SU-DHL-6 (cell line): ENCODE results near the gene CCDC86.

Experiments used
- H2AFZ ChIP-seq: fragments of 200-600 bp; sonication (generic); 2 replicates; pipeline ENCODE4 v1.6.1; 2014; ENCODE audit warnings: low read depth, mild to moderate bottlenecking, moderate library complexity, mixed read lengths, antibody characterized with exemption, low read length; ENCODE audit not compliant: severe bottlenecking
- H3F3A ChIP-seq: fragments of 200-600 bp; shearing (Covaris generic); 2 replicates; pipeline ENCODE4 v1.6.0; 2016; ENCODE audit warnings: antibody characterized with exemption, mild to moderate bottlenecking; ENCODE audit not compliant: insufficient read depth
- H3K27ac ChIP-seq: fragments of 200-600 bp; sonication (generic); 2 replicates; pipeline ENCODE4 v1.5.1; 2016; ENCODE audit warnings: low read depth, mild to moderate bottlenecking, low read length, moderate library complexity, mixed read lengths
- H3K27me3 ChIP-seq: fragments of 200-600 bp; sonication (generic), shearing (Covaris generic); 2 replicates; pipeline ENCODE4 v1.6.0; 2014; ENCODE audit warnings: mild to moderate bottlenecking, low read length
- H3K36me3 ChIP-seq: fragments of 200-600 bp; sonication (generic); 2 replicates; pipeline ENCODE4 v1.6.1; 2014; ENCODE audit warnings: mild to moderate bottlenecking, low read length, mixed read lengths
- H3K4me2 ChIP-seq: fragments of 300-600, 200-600 bp; shearing (Covaris generic), sonication (generic); 2 replicates; pipeline ENCODE4 v1.6.0; 2014; ENCODE audit warnings: low read length, low read depth, mild to moderate bottlenecking; ENCODE audit not compliant: poor library complexity, severe bottlenecking
- H3K4me3 ChIP-seq: fragments of 200-600 bp; sonication (generic); 2 replicates; pipeline ENCODE4 v1.5.1; 2014; ENCODE audit warnings: antibody characterized with exemption, low read length, mild to moderate bottlenecking, mixed read lengths; ENCODE audit not compliant: insufficient read depth, poor library complexity, severe bottlenecking
- H3K79me2 ChIP-seq: fragments of 200-600 bp; sonication (generic); 2 replicates; pipeline ENCODE4 v1.6.1; 2014; ENCODE audit warnings: mild to moderate bottlenecking, low read length, moderate library complexity; ENCODE audit not compliant: insufficient read depth
- H3K9ac ChIP-seq: fragments of 200-600 bp; sonication (generic); 2 replicates; pipeline ENCODE4 v1.7.0; 2014; ENCODE audit warnings: mild to moderate bottlenecking, low read length
- H3K9me2 ChIP-seq: fragments of 200-600 bp; sonication (generic); replicated peaks from 2 replicates; pipeline ENCODE4 v1.6.1; 2014; ENCODE audit warnings: low read length; ENCODE audit not compliant: insufficient read depth
- H3K9me3 ChIP-seq: fragments of 200-600 bp; sonication (generic); 2 replicates; pipeline ENCODE4 v1.6.1; 2014; ENCODE audit warnings: low read length, mixed read lengths; ENCODE audit not compliant: insufficient read depth
- H4K20me1 ChIP-seq: fragments of 200-600 bp; sonication (generic); 2 replicates; pipeline ENCODE4 v1.6.1; 2014; ENCODE audit warnings: low read depth, mild to moderate bottlenecking, antibody characterized with exemption, low read length, moderate library complexity, mixed read lengths
- CTCF ChIP-seq: fragments of 200-600 bp; sonication (generic); IDR thresholded peaks from one replicate; pipeline ENCODE4 v1.5.1; 2017; ENCODE audit warnings: antibody characterized with exemption, mild to moderate bottlenecking, low read length, moderate library complexity; ENCODE audit not compliant: insufficient read depth, poor library complexity, severe bottlenecking
- EZH2phosphoT487 ChIP-seq: fragments of 200-600 bp; sonication (generic), shearing (Covaris generic); conservative IDR thresholded peaks from 2 replicates; pipeline ENCODE4 v1.6.1; 2018; ENCODE audit warnings: mild to moderate bottlenecking, antibody characterized with exemption, low read length, moderate library complexity, mixed read lengths

The CCDC86 gene

GRCh38 chr11:60854140-60854846, 12.4 kb downstream of the CCDC86 start:
- no peak overlapping the region for H3K4me3 ChIP-seq
- no peaks in the 10 kb centered on the region for H3K36me3 ChIP-seq
- H2AFZ ChIP-seq = no peak overlapping the region
- H3F3A ChIP-seq = no peaks in the 10 kb centered on the region
- no peak overlapping the region for H3K27ac ChIP-seq
- H3K9ac ChIP-seq = no peak overlapping the region
- H3K9me3 ChIP-seq = no peaks in the 10 kb centered on the region
- no peaks in the 10 kb centered on the region for H3K9me2 ChIP-seq
- H3K79me2 ChIP-seq = no peaks in the 10 kb centered on the region
- no peaks in the 10 kb centered on the region for H4K20me1 ChIP-seq
- TF ChIP-seq EZH2phosphoT487 (no peak), CTCF (no peak)
- no peak overlapping the region for H3K4me2 ChIP-seq
- no peaks in the 10 kb centered on the region for H3K27me3 ChIP-seq

GRCh38 chr11:60854847-60855725, 13.2 kb downstream of the CCDC86 start:
- no peak overlapping the region for H3K9ac ChIP-seq
- no peak overlapping the region for H3K4me2 ChIP-seq
- H2AFZ ChIP-seq = no peak overlapping the region
- H3K36me3 ChIP-seq = no peaks in the 10 kb centered on the region
- no peaks in the 10 kb centered on the region for H3F3A ChIP-seq
- no peaks in the 10 kb centered on the region for H3K27me3 ChIP-seq
- no peak for TF ChIP-seq EZH2phosphoT487
- no peak for TF ChIP-seq CTCF
- H3K4me3 ChIP-seq = no peak overlapping the region
- no peaks in the 10 kb centered on the region for H3K9me3 ChIP-seq
- no peaks in the 10 kb centered on the region for H3K79me2 ChIP-seq
- H3K27ac ChIP-seq = no peak overlapping the region
- H3K9me2 ChIP-seq = no peaks in the 10 kb centered on the region
- H4K20me1 ChIP-seq = no peaks in the 10 kb centered on the region

- Histone ChIP-seq H2AFZ (no peak within 1 kb of the TSS), H3K9ac (no peak within 1 kb of the TSS), H3K36me3 (no peaks in the 10 kb centered on the region), H3K9me2 (no peaks in the 10 kb centered on the region), H4K20me1 (no peaks in the 10 kb centered on the region), H3K4me3 (no peak within 1 kb of the TSS), H3K79me2 (no peaks in the 10 kb centered on the region), H3K27me3 (no peaks in the 10 kb centered on the region), H3F3A (no peaks in the 10 kb centered on the region), H3K27ac (no peak within 1 kb of the TSS), H3K9me3 (no peaks in the 10 kb centered on the region), H3K4me2 (no peak within 1 kb of the TSS)
- TF ChIP-seq EZH2phosphoT487 = no peak
- TF ChIP-seq CTCF = no peak
Observed at GRCh38 chr11:60855726-60856633, 14.1 kb downstream of the CCDC86 start, which contains the start of gene PTGDR2. PTGDR2 (minus strand) TSS chr11:60855950; CDS start chr11:60853722, 2,228 bp downstream.
